Measurements from ENCODE around the gene CCDC14.

DNA sequence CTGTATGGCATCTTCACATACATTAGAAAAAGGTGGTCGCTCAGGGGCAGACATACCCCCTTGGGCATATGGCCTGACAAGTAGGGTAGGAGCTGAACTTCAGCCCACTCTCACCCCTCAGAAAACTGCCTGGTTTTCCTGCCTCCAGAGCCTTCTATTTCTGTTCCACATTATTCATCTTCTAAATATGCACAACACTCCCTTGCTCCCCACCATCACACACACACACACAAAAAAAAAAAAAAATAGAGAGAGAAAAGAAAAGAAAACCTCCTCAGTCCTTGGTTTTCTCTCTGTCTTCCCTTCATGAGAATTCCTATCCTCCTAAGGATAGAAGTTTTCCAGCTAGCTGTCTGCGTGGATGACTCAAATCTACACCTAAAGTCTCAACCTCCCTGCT, 36.5 kb upstream of the CCDC14 start:
- TF ChIP-seq CTCF (IDR thresholded peaks at IDR 0.05 in 8 of 11, conservative IDR thresholded peaks at IDR 0.05 in 3 of 11) = no peak
- no peak for TF ChIP-seq POLR2A (IDR thresholded peaks at IDR 0.05)
- no peak for TF ChIP-seq POLR2AphosphoS5 (IDR thresholded peaks at IDR 0.05)

Data from spleen (tissue), 7 donors.